SK-N-SH (cell line): ENCODE results near the gene MAPK8IP3. TPM values are rescaled to one million over a fixed set of nuclear protein-coding genes. Genes with fewer than 3 reads are reported as not detected.

Source experiments
- CTCF ChIA-PET: fragments of 300-600, 350-600 bp; formaldehyde crosslinking; extraction: SDS; loops from one replicate; lab custom pipeline; 2021; lab: Yijun Ruan, JAX
- POLR2A ChIA-PET: fragments of 350-600 bp; sonication (Branson Sonifier 250); formaldehyde crosslinking; extraction: SDS; loops from one replicate; lab custom pipeline; 2020; ENCODE audit warnings: antibody characterized with exemption, inconsistent platforms; lab: Yijun Ruan, JAX
- DNase-seq: peaks from one replicate; pipeline ENCODE4 v3.0.0; 2012
- H2AFZ ChIP-seq: fragments of 200-600 bp; sonication (generic); 2 replicates; pipeline ENCODE4 v1.8.1; 2016; ENCODE audit warnings: antibody characterized with exemption, mild to moderate bottlenecking, low read depth
- H3F3A ChIP-seq: fragments of 200-600 bp; sonication (generic); replicated peaks from 2 replicates; pipeline ENCODE3; 2016; ENCODE audit warnings: antibody characterized with exemption, mild to moderate bottlenecking; ENCODE audit not compliant: insufficient read depth
- H3K27ac ChIP-seq, 2 experiments: fragments of 200-500 bp in 1 of 2; fragments of 200-600 bp in 1 of 2; sonication (Bioruptor generic) in 1 of 2; sonication (generic), shearing (Covaris generic) in 1 of 2; 2 replicates each; pipeline versions ENCODE4 v1.5.1 to v1.6.1; 2014 to 2016; ENCODE audit warnings: low read depth in 2 of 2, inconsistent platforms in 1 of 2, low read length in 1 of 2, mild to moderate bottlenecking in 1 of 2, mixed read lengths in 1 of 2
- H3K27me3 ChIP-seq: fragments of 200-600 bp; sonication (generic), shearing (Covaris generic); 2 replicates; pipeline ENCODE4 v1.6.1; 2016; ENCODE audit warnings: mixed run types; ENCODE audit not compliant: insufficient read depth
- H3K36me3 ChIP-seq, 2 experiments: fragments of 200-500 bp in 1 of 2; fragments of 200-600 bp in 1 of 2; sonication (Bioruptor generic) in 1 of 2; sonication (generic) in 1 of 2; replicated peaks in 1 of 2; 2 replicates each; pipeline versions ENCODE3 to v1.5.1; 2014 to 2016; ENCODE audit warnings: low read length in 1 of 2, mild to moderate bottlenecking in 1 of 2; ENCODE audit not compliant: insufficient read depth in 2 of 2, control insufficient read depth in 1 of 2
- H3K4me1 ChIP-seq, 2 experiments: fragments of 200-500 bp in 1 of 2; fragments of 200-600 bp in 1 of 2; sonication (Bioruptor generic) in 1 of 2; sonication (generic), shearing (Covaris generic) in 1 of 2; 2 replicates each; pipeline versions ENCODE4 v1.5.1 to v1.6.1; 2014 to 2016; ENCODE audit warnings: low read depth in 1 of 2, low read length in 1 of 2, mixed run types in 1 of 2; ENCODE audit not compliant: insufficient read depth in 2 of 2, control insufficient read depth in 1 of 2
- H3K4me2 ChIP-seq: fragments of 200-600 bp; sonication (generic), shearing (Covaris generic); 2 replicates; pipeline ENCODE4 v1.6.1; 2017; ENCODE audit warnings: mixed run types
- H3K4me3 ChIP-seq, 2 experiments: fragments of 200-500 bp in 1 of 2; fragments of 200-600 bp in 1 of 2; sonication (Bioruptor generic) in 1 of 2; sonication (generic), shearing (Covaris generic) in 1 of 2; 2 replicates each; pipeline versions ENCODE4 v1.5.1 to v1.8.1; 2014 to 2016; ENCODE audit warnings: low read depth in 2 of 2, inconsistent platforms in 1 of 2, low read length in 1 of 2, mild to moderate bottlenecking in 1 of 2, mixed read lengths in 1 of 2, moderate library complexity in 1 of 2
- H3K79me2 ChIP-seq: fragments of 200-600 bp; sonication (generic); 2 replicates; pipeline ENCODE4 v1.8.1; 2017; ENCODE audit warnings: mild to moderate bottlenecking; ENCODE audit not compliant: insufficient read depth
- H3K9ac ChIP-seq: fragments of 200-600 bp; sonication (generic); 2 replicates; pipeline ENCODE4 v1.6.1; 2017; ENCODE audit warnings: mixed run types
- H3K9me2 ChIP-seq: fragments of 200-600 bp; sonication (generic); 2 replicates; pipeline ENCODE4 v1.6.1; 2017; ENCODE audit warnings: mixed run types
- H3K9me3 ChIP-seq: fragments of 200-600 bp; sonication (generic); 2 replicates; pipeline ENCODE4 v1.6.1; 2017; ENCODE audit warnings: mixed run types, mild to moderate bottlenecking, moderate library complexity
- H4K20me1 ChIP-seq: fragments of 200-600 bp; sonication (generic); 2 replicates; pipeline ENCODE4 v1.6.1; 2017; ENCODE audit warnings: mild to moderate bottlenecking, mixed run types; ENCODE audit not compliant: insufficient read depth
- CHD2 ChIP-seq: fragments of 150-350 bp; IDR thresholded peaks from 2 replicates; pipeline ENCODE4 v1.6.1; 2018; ENCODE audit warnings: low read length; ENCODE audit not compliant: partially characterized antibody
- EZH2phosphoT487 ChIP-seq: fragments of 200-600 bp; sonication (generic); IDR thresholded peaks from 2 replicates; pipeline ENCODE4 v1.6.1; 2017; ENCODE audit warnings: low read depth, mixed run types, mild to moderate bottlenecking, antibody characterized with exemption, moderate library complexity, borderline replicate concordance
- JUND ChIP-seq: IDR thresholded peaks from 2 replicates; pipeline ENCODE4 v1.4.0; 2012
- MXI1 ChIP-seq: IDR thresholded peaks from 2 replicates; pipeline ENCODE4 v1.6.1; 2012; ENCODE audit warnings: mild to moderate bottlenecking, low read depth, low read length, improper control_type of control experiment
- NRF1 ChIP-seq: IDR thresholded peaks from 2 replicates; pipeline ENCODE4 v1.6.1; 2012; ENCODE audit warnings: low read depth, mild to moderate bottlenecking, low read length
- RCOR1 ChIP-seq: fragments of 150-350 bp; IDR thresholded peaks from 2 replicates; pipeline ENCODE4 v1.6.1; 2017; ENCODE audit warnings: antibody characterized with exemption, low read length
- RFX5 ChIP-seq: IDR thresholded peaks from 2 replicates; pipeline ENCODE4 v1.6.1; 2012; ENCODE audit warnings: mild to moderate bottlenecking, improper control_type of control experiment, low read length
- SIN3A ChIP-seq: IDR thresholded peaks from 2 replicates; pipeline ENCODE4 v1.6.1; 2012; ENCODE audit warnings: low read depth, mild to moderate bottlenecking, low read length, moderate library complexity, borderline replicate concordance
- SMC3 ChIP-seq: IDR thresholded peaks from 2 replicates; pipeline ENCODE4 v1.6.1; 2012; ENCODE audit warnings: low read depth, low read length, improper control_type of control experiment
- TCF12 ChIP-seq: IDR thresholded peaks from 2 replicates; pipeline ENCODE4 v1.4.0; 2012
- TEAD4 ChIP-seq: IDR thresholded peaks from 2 replicates; pipeline ENCODE4 v1.4.0; 2012; ENCODE audit warnings: mild to moderate bottlenecking, borderline replicate concordance; ENCODE audit not compliant: insufficient read depth
- USF2 ChIP-seq: fragments of 150-350 bp; IDR thresholded peaks from 2 replicates; pipeline ENCODE4 v1.6.1; 2017; ENCODE audit warnings: antibody characterized with exemption, low read length, low read depth, borderline replicate concordance
- WGBS: methylation state at CpG from one replicate; pipeline ENCODE4 v1.1.6; 2017; ENCODE audit warnings: low lambda C conversion rate; 5-methylcytosine and 5-hydroxymethylcytosine counted together
- polyA plus RNA-seq, 3 experiments: library from polyadenylated mRNA; depleted of rRNA; stranded (reverse); fragments of >200 nt; gene quantifications; 2 replicates each; pipeline ENCODE4 v1.2.3, GENCODE V29; 2012
- TF ChIP-seq, protein P1 (sequence below): IDR thresholded peaks from 2 replicates; pipeline ENCODE4 v1.4.0; 2012; ENCODE audit warnings: low read depth, borderline replicate concordance
- TF ChIP-seq, protein P2 (sequence below): fragments of 200-600 bp; sonication (generic); IDR thresholded peaks from 2 replicates; pipeline ENCODE4 v1.6.1; 2017; ENCODE audit warnings: antibody characterized with exemption, mild to moderate bottlenecking, moderate library complexity
- TF ChIP-seq, protein P3 (sequence below): IDR thresholded peaks from 2 replicates; pipeline ENCODE4; 2012

Gene MAPK8IP3
- polyA plus RNA-seq, 1 of the 3 experiments (the other 2 are of a cell fraction), result 57.3 TPM

- H3F3A ChIP-seq, result peaks cover 19% of the 10 kb centered on the region
- TF ChIP-seq EZH2phosphoT487 (no peak), RFX5 (no peak), CHD2 (no peak), RCOR1 (no peak), TEAD4 (no peak), NRF1 (no peak), SIN3A (no peak), TCF12 (no peak), SMC3 (no peak), USF2 (no peak), MXI1 (no peak), JUND (no peak)
- TF ChIP-seq, protein P1, sequence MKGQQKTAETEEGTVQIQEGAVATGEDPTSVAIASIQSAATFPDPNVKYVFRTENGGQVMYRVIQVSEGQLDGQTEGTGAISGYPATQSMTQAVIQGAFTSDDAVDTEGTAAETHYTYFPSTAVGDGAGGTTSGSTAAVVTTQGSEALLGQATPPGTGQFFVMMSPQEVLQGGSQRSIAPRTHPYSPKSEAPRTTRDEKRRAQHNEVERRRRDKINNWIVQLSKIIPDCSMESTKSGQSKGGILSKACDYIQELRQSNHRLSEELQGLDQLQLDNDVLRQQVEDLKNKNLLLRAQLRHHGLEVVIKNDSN, result no peak
- TF ChIP-seq, protein P2, sequence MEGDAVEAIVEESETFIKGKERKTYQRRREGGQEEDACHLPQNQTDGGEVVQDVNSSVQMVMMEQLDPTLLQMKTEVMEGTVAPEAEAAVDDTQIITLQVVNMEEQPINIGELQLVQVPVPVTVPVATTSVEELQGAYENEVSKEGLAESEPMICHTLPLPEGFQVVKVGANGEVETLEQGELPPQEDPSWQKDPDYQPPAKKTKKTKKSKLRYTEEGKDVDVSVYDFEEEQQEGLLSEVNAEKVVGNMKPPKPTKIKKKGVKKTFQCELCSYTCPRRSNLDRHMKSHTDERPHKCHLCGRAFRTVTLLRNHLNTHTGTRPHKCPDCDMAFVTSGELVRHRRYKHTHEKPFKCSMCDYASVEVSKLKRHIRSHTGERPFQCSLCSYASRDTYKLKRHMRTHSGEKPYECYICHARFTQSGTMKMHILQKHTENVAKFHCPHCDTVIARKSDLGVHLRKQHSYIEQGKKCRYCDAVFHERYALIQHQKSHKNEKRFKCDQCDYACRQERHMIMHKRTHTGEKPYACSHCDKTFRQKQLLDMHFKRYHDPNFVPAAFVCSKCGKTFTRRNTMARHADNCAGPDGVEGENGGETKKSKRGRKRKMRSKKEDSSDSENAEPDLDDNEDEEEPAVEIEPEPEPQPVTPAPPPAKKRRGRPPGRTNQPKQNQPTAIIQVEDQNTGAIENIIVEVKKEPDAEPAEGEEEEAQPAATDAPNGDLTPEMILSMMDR, result no peak
- TF ChIP-seq, protein P3, sequence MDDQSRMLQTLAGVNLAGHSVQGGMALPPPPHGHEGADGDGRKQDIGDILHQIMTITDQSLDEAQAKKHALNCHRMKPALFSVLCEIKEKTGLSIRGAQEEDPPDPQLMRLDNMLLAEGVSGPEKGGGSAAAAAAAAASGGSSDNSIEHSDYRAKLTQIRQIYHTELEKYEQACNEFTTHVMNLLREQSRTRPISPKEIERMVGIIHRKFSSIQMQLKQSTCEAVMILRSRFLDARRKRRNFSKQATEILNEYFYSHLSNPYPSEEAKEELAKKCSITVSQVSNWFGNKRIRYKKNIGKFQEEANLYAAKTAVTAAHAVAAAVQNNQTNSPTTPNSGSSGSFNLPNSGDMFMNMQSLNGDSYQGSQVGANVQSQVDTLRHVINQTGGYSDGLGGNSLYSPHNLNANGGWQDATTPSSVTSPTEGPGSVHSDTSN, result no peak
- peaks cover 4 to 6% of the 10 kb centered on the region in 2 experiments; a peak in 1 of 4 replicates for H3K4me1 ChIP-seq
- WGBS, result 92% methylated on average over 4 of the region's 7 CpGs
- no peak overlapping the region for H3K4me2 ChIP-seq
- ChIA-PET POLR2A (no interaction called here), CTCF (interaction anchor here (1.2 kb wide), 1 partner anchor 32 kb away, joined by 4 read pairs; the partner anchor contains the start of gene MAPK8IP3)
- DNase-seq, result no peak
- no peaks in the 10 kb centered on the region for H3K9me3 ChIP-seq
- H3K4me3 ChIP-seq, result no peak overlapping the region
- H4K20me1 ChIP-seq, result no peaks in the 10 kb centered on the region
- no peaks in the 10 kb centered on the region for H3K27me3 ChIP-seq
- H3K27ac ChIP-seq, result no peak overlapping the region; a peak in 1 of 4 replicates
- H3K9me2 ChIP-seq, result no peaks in the 10 kb centered on the region
- no peak overlapping the region for H2AFZ ChIP-seq
- peaks cover 19 to 58% of the 10 kb centered on the region in 2 experiments for H3K36me3 ChIP-seq
- H3K79me2 ChIP-seq, result peaks cover 15% of the 10 kb centered on the region
- no peak overlapping the region for H3K9ac ChIP-seq
These were observed 31.7 kb upstream of the MAPK8IP3 start for GRCh38 chr16:1674306-1674705.
